ENCODE data around the gene R3HDM2. TPM values are rescaled to one million over a fixed set of nuclear protein-coding genes. Genes with fewer than 3 reads are reported as not detected.

The R3HDM2 gene
- total RNA-seq, 1 experiment from 2014 or later = 34.7 TPM

DNA sequence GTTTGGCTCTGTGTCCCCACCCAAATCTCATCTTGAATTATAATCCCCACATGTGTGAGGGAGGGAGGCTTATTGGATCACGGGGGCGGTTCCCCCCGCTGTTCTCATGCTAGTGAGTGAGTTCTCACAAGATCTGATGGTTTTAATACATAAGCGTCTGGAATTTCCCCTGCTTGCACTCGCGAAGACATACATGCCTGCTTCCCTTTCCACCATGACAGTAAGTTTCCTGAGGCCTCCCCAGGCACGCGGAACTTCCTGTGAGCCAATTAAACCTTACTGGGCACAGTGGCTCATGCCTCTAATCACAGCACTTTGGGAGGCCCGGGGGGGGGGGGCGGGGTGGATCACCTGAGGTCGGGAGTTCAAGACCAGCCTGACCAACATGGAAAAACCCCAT is 60.8 kb downstream of the R3HDM2 start:
- no peak for DNase-seq (ENCODE audit: low spot score)
- CTCF ChIA-PET = no interaction called here
- Mint-ChIP-seq H3K9me3 (peaks cover 17% of the 10 kb centered on the region), H3K36me3 (peaks cover 17% of the 10 kb centered on the region), H3K4me1 (no peaks in the 10 kb centered on the region), H3K4me3 (no peak overlapping the region), H3K27ac (no peak overlapping the region), H3K27me3 (ENCODE audit: low read depth) (peaks cover 5% of the 10 kb centered on the region)
- TF ChIP-seq KAT7 (CRISPR knock-in tag; IDR thresholded peaks at IDR 0.05; ENCODE audit: borderline replicate concordance) (no peak), ZNF671 (CRISPR knock-in tag; IDR thresholded peaks at IDR 0.05) (no peak), SMAD3 (CRISPR knock-in tag; IDR thresholded peaks at IDR 0.05; ENCODE audit: borderline replicate concordance) (no peak), CBFB (CRISPR knock-in tag; IDR thresholded peaks at IDR 0.05; ENCODE audit: low read depth) (no peak), GRHL2 (CRISPR knock-in tag; IDR thresholded peaks at IDR 0.05; ENCODE audit: insufficient replicate concordance, severe bottlenecking) (no peak)
- TF ChIP-seq, protein P1, sequence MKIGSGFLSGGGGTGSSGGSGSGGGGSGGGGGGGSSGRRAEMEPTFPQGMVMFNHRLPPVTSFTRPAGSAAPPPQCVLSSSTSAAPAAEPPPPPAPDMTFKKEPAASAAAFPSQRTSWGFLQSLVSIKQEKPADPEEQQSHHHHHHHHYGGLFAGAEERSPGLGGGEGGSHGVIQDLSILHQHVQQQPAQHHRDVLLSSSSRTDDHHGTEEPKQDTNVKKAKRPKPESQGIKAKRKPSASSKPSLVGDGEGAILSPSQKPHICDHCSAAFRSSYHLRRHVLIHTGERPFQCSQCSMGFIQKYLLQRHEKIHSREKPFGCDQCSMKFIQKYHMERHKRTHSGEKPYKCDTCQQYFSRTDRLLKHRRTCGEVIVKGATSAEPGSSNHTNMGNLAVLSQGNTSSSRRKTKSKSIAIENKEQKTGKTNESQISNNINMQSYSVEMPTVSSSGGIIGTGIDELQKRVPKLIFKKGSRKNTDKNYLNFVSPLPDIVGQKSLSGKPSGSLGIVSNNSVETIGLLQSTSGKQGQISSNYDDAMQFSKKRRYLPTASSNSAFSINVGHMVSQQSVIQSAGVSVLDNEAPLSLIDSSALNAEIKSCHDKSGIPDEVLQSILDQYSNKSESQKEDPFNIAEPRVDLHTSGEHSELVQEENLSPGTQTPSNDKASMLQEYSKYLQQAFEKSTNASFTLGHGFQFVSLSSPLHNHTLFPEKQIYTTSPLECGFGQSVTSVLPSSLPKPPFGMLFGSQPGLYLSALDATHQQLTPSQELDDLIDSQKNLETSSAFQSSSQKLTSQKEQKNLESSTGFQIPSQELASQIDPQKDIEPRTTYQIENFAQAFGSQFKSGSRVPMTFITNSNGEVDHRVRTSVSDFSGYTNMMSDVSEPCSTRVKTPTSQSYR (CRISPR knock-in tag; IDR thresholded peaks at IDR 0.05) = no peak
- TF ChIP-seq, protein P2, sequence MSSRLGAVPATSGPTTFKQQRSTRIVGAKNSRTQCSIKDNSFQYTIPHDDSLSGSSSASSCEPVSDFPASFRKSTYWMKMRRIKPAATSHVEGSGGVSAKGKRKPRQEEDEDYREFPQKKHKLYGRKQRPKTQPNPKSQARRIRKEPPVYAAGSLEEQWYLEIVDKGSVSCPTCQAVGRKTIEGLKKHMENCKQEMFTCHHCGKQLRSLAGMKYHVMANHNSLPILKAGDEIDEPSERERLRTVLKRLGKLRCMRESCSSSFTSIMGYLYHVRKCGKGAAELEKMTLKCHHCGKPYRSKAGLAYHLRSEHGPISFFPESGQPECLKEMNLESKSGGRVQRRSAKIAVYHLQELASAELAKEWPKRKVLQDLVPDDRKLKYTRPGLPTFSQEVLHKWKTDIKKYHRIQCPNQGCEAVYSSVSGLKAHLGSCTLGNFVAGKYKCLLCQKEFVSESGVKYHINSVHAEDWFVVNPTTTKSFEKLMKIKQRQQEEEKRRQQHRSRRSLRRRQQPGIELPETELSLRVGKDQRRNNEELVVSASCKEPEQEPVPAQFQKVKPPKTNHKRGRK (CRISPR knock-in tag; IDR thresholded peaks at IDR 0.05; ENCODE audit: borderline replicate concordance) = no peak
- ATAC-seq = no peak
- POLR2A ChIA-PET = no interaction called here

GRCh38 chr12:57369202-57369601 is 61.6 kb downstream of the R3HDM2 start:
- Mint-ChIP-seq H3K27ac (no peak overlapping the region), H3K36me3 (peaks cover 17% of the 10 kb centered on the region), H3K9me3 (peaks cover 17% of the 10 kb centered on the region), H3K4me1 (no peaks in the 10 kb centered on the region), H3K4me3 (no peak overlapping the region), H3K27me3 (ENCODE audit: low read depth) (peaks cover 5% of the 10 kb centered on the region)
- DNase-seq (ENCODE audit: low spot score) = no peak
- ATAC-seq = no peak
- TF ChIP-seq FOXJ3 (CRISPR knock-in tag; IDR thresholded peaks at IDR 0.05; ENCODE audit: borderline replicate concordance) (no peak), RELA (CRISPR knock-in tag; IDR thresholded peaks at IDR 0.05; ENCODE audit: borderline replicate concordance) (no peak), EMX1 (CRISPR knock-in tag; IDR thresholded peaks at IDR 0.05) (no peak), NFYB (CRISPR knock-in tag; conservative IDR thresholded peaks at IDR 0.05; ENCODE audit: low read depth) (no peak), ATF1 (CRISPR knock-in tag; IDR thresholded peaks at IDR 0.05) (no peak), NR3C1 (CRISPR knock-in tag; conservative IDR thresholded peaks at IDR 0.05; ENCODE audit: low read depth) (no peak)
- TF ChIP-seq, protein P3, sequence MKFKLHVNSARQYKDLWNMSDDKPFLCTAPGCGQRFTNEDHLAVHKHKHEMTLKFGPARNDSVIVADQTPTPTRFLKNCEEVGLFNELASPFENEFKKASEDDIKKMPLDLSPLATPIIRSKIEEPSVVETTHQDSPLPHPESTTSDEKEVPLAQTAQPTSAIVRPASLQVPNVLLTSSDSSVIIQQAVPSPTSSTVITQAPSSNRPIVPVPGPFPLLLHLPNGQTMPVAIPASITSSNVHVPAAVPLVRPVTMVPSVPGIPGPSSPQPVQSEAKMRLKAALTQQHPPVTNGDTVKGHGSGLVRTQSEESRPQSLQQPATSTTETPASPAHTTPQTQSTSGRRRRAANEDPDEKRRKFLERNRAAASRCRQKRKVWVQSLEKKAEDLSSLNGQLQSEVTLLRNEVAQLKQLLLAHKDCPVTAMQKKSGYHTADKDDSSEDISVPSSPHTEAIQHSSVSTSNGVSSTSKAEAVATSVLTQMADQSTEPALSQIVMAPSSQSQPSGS (CRISPR knock-in tag; IDR thresholded peaks at IDR 0.05; ENCODE audit: borderline replicate concordance, low read depth) = no peak
- TF ChIP-seq, protein P4, sequence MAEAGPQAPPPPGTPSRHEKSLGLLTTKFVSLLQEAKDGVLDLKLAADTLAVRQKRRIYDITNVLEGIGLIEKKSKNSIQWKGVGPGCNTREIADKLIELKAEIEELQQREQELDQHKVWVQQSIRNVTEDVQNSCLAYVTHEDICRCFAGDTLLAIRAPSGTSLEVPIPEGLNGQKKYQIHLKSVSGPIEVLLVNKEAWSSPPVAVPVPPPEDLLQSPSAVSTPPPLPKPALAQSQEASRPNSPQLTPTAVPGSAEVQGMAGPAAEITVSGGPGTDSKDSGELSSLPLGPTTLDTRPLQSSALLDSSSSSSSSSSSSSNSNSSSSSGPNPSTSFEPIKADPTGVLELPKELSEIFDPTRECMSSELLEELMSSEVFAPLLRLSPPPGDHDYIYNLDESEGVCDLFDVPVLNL (CRISPR knock-in tag; IDR thresholded peaks at IDR 0.05; ENCODE audit: borderline replicate concordance, low read depth) = no peak
- CTCF ChIA-PET = interaction anchor here (0.6 to 3.0 kb wide), 8 partner anchors 19 to 241 kb away, joined by 3 to 50 read pairs (median 4); partner anchors contain the start of genes INHBE and LRP1
- POLR2A ChIA-PET = interaction anchor here (0.6 kb wide), 1 partner anchor 26 kb away, joined by 5 read pairs; no protein-coding TSS in a partner anchor

Measured in WTC11 (cell line).